Transverse colon (tissue), 4 donors: ENCODE results near the gene LONP2.

ENCODE experiments used
- CTCF ChIP-seq, 5 experiments: fragments of 200-600 bp in 3 of 5; fragments of 450-650 bp in 2 of 5; sonication (generic) in 3 of 5; IDR thresholded peaks; 1 replicate in 2 of 5; 2 replicates in 3 of 5; pipeline ENCODE4 v1.5.1; 2016 to 2017; ENCODE audit warnings: antibody characterized with exemption in 5 of 5, inconsistent platforms in 3 of 5, mild to moderate bottlenecking in 2 of 5, moderate library complexity in 1 of 5
- EP300 ChIP-seq: sonication (generic); formaldehyde crosslinking; IDR thresholded peaks from one replicate; pipeline ENCODE4 v1.6.1; 2017; ENCODE audit warnings: antibody characterized with exemption, low read depth
- POLR2A ChIP-seq: fragments of 450-650 bp; IDR thresholded peaks from one replicate; pipeline ENCODE4 v1.6.1; 2016; ENCODE audit warnings: antibody characterized with exemption, mild to moderate bottlenecking, moderate library complexity
- POLR2AphosphoS5 ChIP-seq, 3 donors: sonication (generic); formaldehyde crosslinking; IDR thresholded peaks; one replicate each; pipeline ENCODE4 v1.6.1; 2016; ENCODE audit warnings: antibody characterized with exemption in 3 of 3

GRCh38 chr16:48382131-48382530, 138.0 kb downstream of the LONP2 start:
- TF ChIP-seq CTCF (IDR thresholded peaks at IDR 0.05) (no peak), POLR2A (no peak), POLR2AphosphoS5 (IDR thresholded peaks at IDR 0.05) (no peak), EP300 (no peak)
